ENCODE results near the gene METTL18.
"Not testable (repeated sequence)": the region's sequence is repeated elsewhere in the genome, so short reads cannot be mapped to it uniquely, and the experiment has no call there.

Gene METTL18

GRCh38 chr1:169794530-169795416, at the start of gene METTL18:
METTL18 (minus strand) TSS chr1:169794907; CDS start chr1:169793695, 1,212 bp downstream.
- DNase-seq (ENCODE audit: low spot score) = peak; percentile 93

GRCh38 chr1:169838942-169839341, 44.2 kb upstream of the METTL18 start:
- no peak for DNase-seq (ENCODE audit: low spot score)

- no peak for DNase-seq (ENCODE audit: low spot score)
Observed at GRCh38 chr1:169836198-169836597, 41.5 kb upstream of the METTL18 start.

GRCh38 chr1:169835647-169836046, 40.9 kb upstream of the METTL18 start:
- no peak for DNase-seq (ENCODE audit: low spot score)

GRCh38 chr1:169834869-169835268, 40.2 kb upstream of the METTL18 start:
- DNase-seq (ENCODE audit: low spot score) = no peak

- DNase-seq (ENCODE audit: low spot score) = no peak
Observed at GRCh38 chr1:169833179-169833901, 38.6 kb upstream of the METTL18 start.

GRCh38 chr1:169829671-169830070, 35.0 kb upstream of the METTL18 start:
- no peak for DNase-seq (ENCODE audit: low spot score)

GRCh38 chr1:169824153-169824552, 29.4 kb upstream of the METTL18 start:
- DNase-seq (ENCODE audit: low spot score) = no peak

- no peak for DNase-seq (ENCODE audit: low spot score)
Observed at GRCh38 chr1:169821500-169821899, 26.8 kb upstream of the METTL18 start.

GRCh38 chr1:169816617-169817016, 21.9 kb upstream of the METTL18 start:
- DNase-seq (ENCODE audit: low spot score) = no peak

- DNase-seq (ENCODE audit: low spot score) = no peak
Observed at GRCh38 chr1:169814265-169814664, 19.6 kb upstream of the METTL18 start.

GRCh38 chr1:169812131-169812530, 17.4 kb upstream of the METTL18 start:
- DNase-seq (ENCODE audit: low spot score) = no peak

GRCh38 chr1:169811418-169812035, 16.8 kb upstream of the METTL18 start:
- DNase-seq (ENCODE audit: low spot score) = not testable (repeated sequence)

- DNase-seq (ENCODE audit: low spot score) = peak; percentile 63
Observed at GRCh38 chr1:169809370-169810095, 14.8 kb upstream of the METTL18 start.

- no peak for DNase-seq (ENCODE audit: low spot score)
Observed at GRCh38 chr1:169804941-169805340, 10.2 kb upstream of the METTL18 start.

GRCh38 chr1:169802888-169803287, 8.2 kb upstream of the METTL18 start:
- DNase-seq (ENCODE audit: low spot score) = no peak

- no peak for DNase-seq (ENCODE audit: low spot score)
Observed at GRCh38 chr1:169797281-169797680, 2.6 kb upstream of the METTL18 start.

GRCh38 chr1:169796274-169796810, 1.6 kb upstream of the METTL18 start:
- DNase-seq (ENCODE audit: low spot score) = no peak

GRCh38 chr1:169795687-169796086, 980 bp upstream of the METTL18 start:
- peak; percentile 7 for DNase-seq (ENCODE audit: low spot score)

- no peak for DNase-seq (ENCODE audit: low spot score)
Observed at GRCh38 chr1:169793730-169794129, 977 bp downstream of the METTL18 start.

- DNase-seq (ENCODE audit: low spot score) = no peak
Observed at GRCh38 chr1:169788402-169788801, 6.3 kb downstream of the METTL18 start.

- DNase-seq (ENCODE audit: low spot score) = no peak
Observed at GRCh38 chr1:169786974-169787373, 7.7 kb downstream of the METTL18 start.
